ENCODE measurements around the gene RCAN2. TPM values are rescaled to one million over a fixed set of nuclear protein-coding genes. Genes with fewer than 3 reads are reported as not detected.

The RCAN2 gene
- total RNA-seq, 1 donor from 2014 or later, result 1.4 TPM

- peak; percentile 44 for DNase-seq (ENCODE audit: low read depth)
Measured at GRCh38 chr6:46172176-46172575, 319.1 kb downstream of the RCAN2 start.

Other genes starting within 250 kb of the RCAN2 start
- gene CYP39A1, start 161.4 kb upstream of the RCAN2 start, total RNA-seq, result 0.24 and 1.4 TPM in 2 replicates
- gene SLC25A27, start 161.5 kb upstream of the RCAN2 start, total RNA-seq, result 4.6 and 6.0 TPM in 2 replicates
- 0.03 TPM in 1 of 2 replicates, not detected in the other for gene TDRD6, start 196.4 kb upstream of the RCAN2 start, total RNA-seq
- gene PLA2G7, start 243.9 kb upstream of the RCAN2 start, total RNA-seq, result not detected in 2 replicates

Measured in myocyte (in vitro differentiated cells).